Left renal cortex interstitium (tissue), 4 donors: ENCODE measurements around the gene SLC2A3. TPM values are rescaled to one million over a fixed set of nuclear protein-coding genes. Genes with fewer than 3 reads are reported as not detected.
"Not testable (repeated sequence)": the region's sequence is repeated elsewhere in the genome, so short reads cannot be mapped to it uniquely, and the experiment has no call there.

Experiments
- DNase-seq, 4 donors: peaks; one replicate each; pipeline ENCODE4 v3.0.0-alpha.2; 2013; ENCODE audit warnings: low read depth in 4 of 4, low spot score in 2 of 4, missing footprints in 1 of 4
- polyA plus RNA-seq, 4 donors: library from polyadenylated mRNA; unstranded; fragments of 120-200 nt; gene quantifications; one replicate each; pipeline ENCODE4 v1.2.1, GENCODE V29; 2013; ENCODE audit not compliant: insufficient read length in 4 of 4

Gene SLC2A3
- 10 to 100 TPM; 12.3 to 21.4 (median 17.8) TPM for polyA plus RNA-seq

GRCh38 chr12:7935590-7936581 lies at the start of gene SLC2A3:
Gene SLC2A3, minus strand, starts transcription at chr12:7936187. Its CDS starts 153 bp downstream, at chr12:7936034.
- DNase-seq: peak in 1 of 4 donors; percentile 66

DNA sequence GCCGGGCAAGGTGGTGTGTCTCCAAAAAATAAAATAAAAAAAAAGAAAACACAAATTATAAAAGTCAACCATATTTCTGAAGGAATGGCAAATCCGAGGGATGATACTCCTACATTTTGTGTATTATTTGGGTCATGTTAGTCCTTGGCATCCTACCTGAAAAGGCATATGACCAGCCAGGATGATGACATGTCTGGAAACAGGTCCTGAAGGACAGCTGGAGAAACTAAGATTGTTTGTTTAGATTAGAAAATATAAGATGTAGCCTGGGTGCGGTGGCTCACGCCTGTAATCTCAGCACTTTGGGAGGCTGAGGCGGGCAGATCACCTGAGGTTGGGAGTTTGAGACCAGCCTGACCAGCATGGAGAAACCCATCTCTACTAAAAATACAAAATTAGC lies 48.9 kb upstream of the SLC2A3 start:
- DNase-seq: no peak

DNA sequence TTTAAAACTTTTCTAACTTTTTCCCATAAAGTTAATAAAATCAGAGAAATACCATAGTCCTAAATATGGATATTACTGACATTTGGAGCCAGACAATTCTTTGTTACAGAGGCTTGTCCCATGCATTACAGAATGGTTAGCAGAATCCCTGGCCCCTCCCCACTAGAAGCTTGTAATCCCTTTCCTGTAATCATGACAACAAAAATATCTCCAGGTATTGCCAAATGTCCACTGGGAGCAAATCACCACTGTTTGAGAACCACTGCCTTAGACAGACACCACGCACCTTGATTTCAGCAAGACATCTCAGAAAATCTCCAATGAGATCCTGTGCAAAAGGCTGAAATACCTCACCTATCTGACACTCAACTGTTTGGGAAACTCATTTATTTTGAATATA lies 47.5 kb upstream of the SLC2A3 start:
- DNase-seq: not testable (repeated sequence)

DNA sequence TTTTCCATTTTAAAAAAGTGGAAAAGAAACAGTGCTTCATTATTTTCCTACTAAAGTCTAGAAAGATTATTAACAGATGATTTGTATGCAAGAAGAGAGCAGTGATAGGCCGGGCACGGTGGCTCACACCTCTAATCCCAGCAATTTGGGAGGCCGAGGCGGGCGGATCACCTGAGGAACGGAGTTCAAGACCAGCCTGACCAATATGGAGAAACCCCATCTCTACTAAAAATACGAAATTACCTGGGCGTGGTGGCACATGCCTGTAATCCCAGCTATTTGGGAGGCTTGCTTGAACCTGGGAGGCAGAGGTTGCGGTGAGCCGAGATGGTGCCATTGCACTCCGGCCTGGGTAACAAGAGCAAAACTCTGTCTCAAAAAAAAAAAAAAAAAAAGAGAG lies 47.0 kb upstream of the SLC2A3 start:
- not testable (repeated sequence) for DNase-seq

- DNase-seq: not testable (repeated sequence)
Observed at GRCh38 chr12:7982332-7982735, 46.3 kb upstream of the SLC2A3 start.

GRCh38 chr12:7981446-7981845 lies 45.5 kb upstream of the SLC2A3 start:
- DNase-seq: no peak

- not testable (repeated sequence) for DNase-seq
Observed at GRCh38 chr12:7977351-7978124, 41.6 kb upstream of the SLC2A3 start.

DNA sequence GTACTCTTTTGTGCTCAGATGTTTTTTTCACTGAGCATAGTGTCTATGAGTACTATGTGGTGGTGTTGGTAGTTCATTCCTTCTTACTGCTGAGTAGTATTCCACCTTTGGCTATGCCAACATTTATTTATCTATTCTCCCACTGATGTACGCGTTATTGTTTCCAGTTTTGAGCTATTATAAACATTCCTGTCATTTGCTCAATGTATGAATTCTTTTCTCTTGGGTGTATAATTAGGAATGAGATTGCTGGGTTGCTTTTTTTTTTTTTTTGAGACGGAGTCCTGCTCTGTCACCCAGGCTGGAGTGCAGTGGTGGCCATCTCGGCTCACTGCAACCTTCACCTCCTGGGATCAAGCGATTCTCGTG lies 37.5 kb upstream of the SLC2A3 start:
- DNase-seq: no peak

- DNase-seq: no peak
Observed at GRCh38 chr12:7972734-7973456, 36.9 kb upstream of the SLC2A3 start.

- not testable (repeated sequence) for DNase-seq
Observed at GRCh38 chr12:7972269-7972668, 36.3 kb upstream of the SLC2A3 start.

DNA sequence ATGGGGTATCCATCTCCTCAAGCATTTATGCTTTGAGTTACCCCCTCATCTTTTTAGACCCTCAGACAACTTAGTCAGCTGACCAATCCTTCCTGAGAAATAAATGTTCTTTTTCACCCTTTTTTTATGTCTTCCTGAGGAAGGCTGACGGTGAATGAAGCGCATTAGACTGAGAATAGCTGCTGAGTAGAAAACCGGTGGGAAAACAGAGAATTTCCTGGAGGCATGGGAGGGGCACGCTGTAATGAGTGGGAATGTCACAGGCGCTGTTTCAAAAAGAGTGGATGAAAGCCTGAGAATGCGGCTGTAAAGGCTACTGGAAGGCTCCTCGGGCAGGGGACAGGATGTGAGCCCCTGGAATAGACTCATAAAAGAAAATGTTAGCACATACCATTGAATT lies 35.8 kb upstream of the SLC2A3 start:
- not testable (repeated sequence) for DNase-seq

GRCh38 chr12:7970475-7971252 lies 34.7 kb upstream of the SLC2A3 start:
- peak; percentile 81 to 87 (median 86) for DNase-seq

GRCh38 chr12:7966563-7966962 lies 30.6 kb upstream of the SLC2A3 start:
- DNase-seq: no peak

DNA sequence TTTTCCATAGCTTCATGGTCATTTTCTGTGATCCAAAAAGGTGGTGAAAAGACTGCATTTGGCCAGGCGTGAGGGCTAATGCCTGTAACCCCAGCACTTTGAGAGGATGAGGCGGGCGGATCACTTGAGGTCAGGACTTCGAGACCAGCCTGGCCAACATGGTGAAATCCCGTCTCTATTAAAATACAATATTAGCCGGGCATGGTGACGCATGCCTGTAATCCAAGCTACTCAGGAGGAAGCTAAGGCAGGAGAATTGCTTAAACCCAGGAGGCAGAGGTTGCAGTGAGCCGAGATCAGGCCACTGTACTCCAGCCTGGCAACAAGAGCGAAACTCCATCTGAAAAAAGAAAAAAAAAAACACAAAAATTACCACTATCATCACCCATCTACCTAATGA lies 28.7 kb upstream of the SLC2A3 start:
- not testable (repeated sequence) for DNase-seq

DNA sequence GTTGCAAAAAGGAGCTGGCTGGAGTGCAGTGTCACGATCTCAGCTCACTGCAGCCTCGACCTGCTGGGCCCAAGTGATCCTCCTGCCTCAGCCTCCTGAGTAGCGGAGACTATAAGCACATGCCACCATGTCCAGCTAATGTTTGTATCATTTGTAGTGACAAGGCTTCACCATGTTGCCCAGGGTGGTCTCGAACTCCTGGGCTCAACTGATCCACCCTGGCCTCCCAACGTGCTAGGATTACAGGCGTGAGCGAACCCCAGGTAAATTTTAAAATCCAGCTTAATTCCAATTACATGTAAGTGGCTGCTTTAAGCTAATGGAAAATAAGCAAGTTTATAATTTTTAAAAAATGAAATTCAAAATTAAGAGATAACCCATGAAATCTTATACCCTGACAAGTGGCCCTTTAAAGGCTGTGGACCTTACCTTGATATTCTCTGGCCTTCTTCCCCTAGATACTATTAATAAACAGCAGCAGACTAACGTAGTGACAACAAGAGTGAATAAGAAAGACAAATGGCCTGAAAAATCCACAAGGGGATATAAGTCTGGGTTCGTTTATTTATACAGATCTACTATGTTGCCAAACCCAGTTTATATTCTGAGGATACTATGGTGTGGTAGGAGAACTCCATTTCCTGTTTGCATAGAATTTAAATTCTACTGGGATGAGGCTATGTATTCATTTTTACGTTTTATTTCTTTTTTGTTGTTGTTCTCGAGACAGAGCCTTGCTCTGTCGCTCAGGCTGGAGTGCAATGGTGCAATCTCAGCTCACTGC lies 25.6 kb upstream of the SLC2A3 start:
- DNase-seq: no peak

DNA sequence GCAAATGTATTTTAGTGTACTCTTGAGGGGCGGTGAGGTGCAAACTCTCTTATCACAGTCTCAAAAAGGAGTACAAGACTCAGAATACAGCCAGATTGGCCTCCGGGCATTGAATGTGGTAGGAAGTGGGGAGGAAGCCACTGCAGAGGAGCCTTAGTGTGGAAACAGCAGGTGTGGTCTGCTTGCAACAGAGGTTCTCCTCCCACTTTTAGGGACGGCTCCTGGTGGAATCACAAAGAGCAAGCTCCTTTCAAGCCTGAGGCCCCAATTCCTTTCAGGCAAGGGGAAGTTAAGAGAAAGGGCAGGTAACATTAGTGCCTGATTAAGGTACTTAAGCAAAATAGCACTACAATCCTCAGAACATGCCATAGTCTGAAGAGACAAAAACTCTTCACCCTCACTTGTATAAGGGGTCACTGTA lies 23.7 kb upstream of the SLC2A3 start:
- DNase-seq: no peak

DNA sequence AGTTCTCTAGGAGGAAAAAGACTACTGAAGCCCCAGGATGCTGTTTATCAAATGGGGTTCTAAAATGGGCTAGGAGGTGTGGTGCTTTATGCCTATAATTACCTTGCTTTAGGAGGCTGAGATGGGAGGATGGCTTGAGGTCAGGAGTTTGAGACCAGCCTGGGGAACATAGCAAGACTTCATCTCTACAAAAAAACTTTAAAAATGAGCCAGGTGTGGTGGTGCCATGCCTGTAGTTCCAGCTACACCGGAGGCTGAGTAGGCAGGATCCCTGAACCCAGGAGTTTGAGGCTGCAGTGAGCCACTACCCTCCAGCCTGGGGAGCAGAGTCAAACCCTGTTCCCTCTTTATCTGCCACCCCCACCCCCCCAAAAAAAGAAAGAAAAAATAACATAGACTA lies 23.3 kb upstream of the SLC2A3 start:
- DNase-seq: no peak

DNA sequence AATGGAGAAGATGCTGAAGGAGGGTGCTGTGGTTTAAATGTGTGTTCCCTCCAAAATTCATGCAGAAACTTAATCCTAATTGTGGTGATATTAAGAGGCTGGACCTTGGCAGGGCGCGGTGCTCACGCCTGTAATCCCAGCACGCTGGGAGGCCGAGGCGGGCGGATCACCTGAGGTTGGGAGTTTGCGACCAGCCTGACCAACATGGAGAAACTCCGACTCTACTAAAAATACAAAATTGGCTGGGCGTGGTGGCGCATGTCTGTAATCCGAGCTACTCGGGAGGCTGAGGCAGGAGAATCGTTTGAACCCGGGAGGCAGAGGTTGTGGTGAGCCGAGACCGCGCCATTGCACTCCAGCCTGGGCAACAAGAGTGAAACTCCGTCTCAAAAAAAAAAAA lies 18.9 kb upstream of the SLC2A3 start:
- not testable (repeated sequence) for DNase-seq

GRCh38 chr12:7954418-7954817 lies 18.4 kb upstream of the SLC2A3 start:
- not testable (repeated sequence) for DNase-seq
